GM18520 (cell line): ENCODE results near the gene SLC16A1.
"Not testable (repeated sequence)": the region's sequence is repeated elsewhere in the genome, so short reads cannot be mapped to it uniquely, and the experiment has no call there.

Experiments
- ATAC-seq: cut with Tn5 transposase; IDR thresholded peaks from one replicate; pipeline ENCODE4 v1.9.1; 2021; ENCODE audit not compliant: unreplicated experiment

Gene SLC16A1

DNA sequence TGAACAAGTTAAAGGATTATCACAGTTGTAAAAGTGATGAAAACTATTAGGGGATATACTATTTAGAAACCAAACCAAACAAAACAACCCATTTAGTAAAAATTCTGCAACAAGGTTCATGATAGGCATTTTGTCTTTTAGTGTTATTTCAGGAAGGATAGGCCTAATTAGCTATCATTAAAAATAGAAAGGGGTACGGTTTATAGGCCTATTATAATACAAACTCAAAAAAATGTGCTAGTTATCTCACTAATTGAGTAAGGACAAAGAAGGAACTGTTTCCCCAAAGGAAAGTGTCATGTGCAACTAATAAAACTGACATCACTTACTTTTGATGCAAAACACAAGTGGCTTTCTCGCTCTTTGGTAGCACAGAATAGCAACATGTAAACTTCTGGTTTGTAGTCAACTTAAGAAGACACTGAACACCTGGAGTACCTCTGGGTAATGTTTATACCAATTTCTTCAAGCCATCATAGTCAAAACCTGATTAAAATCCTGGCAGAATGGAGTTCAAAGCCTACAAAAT lies 28.5 kb downstream of the SLC16A1 start:
- no peak for ATAC-seq

- no peak for ATAC-seq
Measured at GRCh38 chr1:112926858-112927257, 29.1 kb downstream of the SLC16A1 start.

DNA sequence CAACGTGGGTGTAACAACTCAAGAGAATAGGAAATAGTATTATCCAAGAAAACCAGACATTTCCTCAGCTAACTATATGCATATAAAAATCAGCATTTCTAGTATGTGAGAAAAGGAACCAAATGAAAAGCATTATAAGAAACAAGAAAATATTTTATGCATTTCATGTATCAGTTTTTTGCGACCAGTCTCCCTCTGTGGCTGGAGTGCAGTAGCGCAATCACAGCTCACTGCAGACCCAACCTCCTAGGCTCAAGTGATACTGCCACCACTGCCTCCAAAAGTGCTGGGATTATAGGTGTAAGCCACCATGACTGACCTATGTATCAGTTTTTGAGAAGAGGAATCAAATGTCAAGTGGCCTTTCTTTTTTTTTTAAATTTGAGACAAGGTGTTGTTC lies 31.0 kb downstream of the SLC16A1 start:
- no peak for ATAC-seq

- ATAC-seq = no peak
Measured at GRCh38 chr1:112923959-112924349, 32.0 kb downstream of the SLC16A1 start.

GRCh38 chr1:112923234-112923958 lies 32.6 kb downstream of the SLC16A1 start:
- no peak for ATAC-seq

GRCh38 chr1:112911506-112912220 lies 44.3 kb downstream of the SLC16A1 start:
- no peak for ATAC-seq

- no peak for ATAC-seq
Measured at GRCh38 chr1:112909847-112910246, 46.1 kb downstream of the SLC16A1 start.

- ATAC-seq = no peak
Measured at GRCh38 chr1:112906150-112906698, 49.8 kb downstream of the SLC16A1 start.

GRCh38 chr1:112905395-112906149 lies 50.4 kb downstream of the SLC16A1 start:
- ATAC-seq = no peak

- no peak for ATAC-seq
Measured at GRCh38 chr1:112904831-112905261, 51.1 kb downstream of the SLC16A1 start.

GRCh38 chr1:112904071-112904830 lies 51.7 kb downstream of the SLC16A1 start:
- no peak for ATAC-seq

GRCh38 chr1:112902221-112902620 lies 53.8 kb downstream of the SLC16A1 start:
- ATAC-seq = no peak

- no peak for ATAC-seq
Measured at GRCh38 chr1:112901387-112901786, 54.6 kb downstream of the SLC16A1 start.

DNA sequence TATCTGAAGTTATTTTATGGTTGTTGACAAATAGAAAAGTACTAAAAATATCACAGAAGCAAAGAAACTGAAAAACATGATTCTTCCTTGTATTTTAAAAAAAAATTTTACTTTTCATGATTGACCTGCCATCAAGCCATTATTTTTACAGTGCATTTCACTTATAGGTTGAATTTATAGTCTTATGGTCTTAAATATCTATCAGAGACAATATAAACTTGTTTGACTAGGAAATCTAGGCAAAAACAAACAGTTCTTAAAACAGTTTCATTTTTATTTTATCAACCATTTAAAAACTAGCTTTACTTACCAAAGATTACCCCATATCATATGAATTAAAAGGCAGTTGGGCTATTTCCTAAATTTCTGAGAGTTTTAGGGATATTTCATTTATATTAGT lies 59.2 kb downstream of the SLC16A1 start:
- ATAC-seq = no peak

DNA sequence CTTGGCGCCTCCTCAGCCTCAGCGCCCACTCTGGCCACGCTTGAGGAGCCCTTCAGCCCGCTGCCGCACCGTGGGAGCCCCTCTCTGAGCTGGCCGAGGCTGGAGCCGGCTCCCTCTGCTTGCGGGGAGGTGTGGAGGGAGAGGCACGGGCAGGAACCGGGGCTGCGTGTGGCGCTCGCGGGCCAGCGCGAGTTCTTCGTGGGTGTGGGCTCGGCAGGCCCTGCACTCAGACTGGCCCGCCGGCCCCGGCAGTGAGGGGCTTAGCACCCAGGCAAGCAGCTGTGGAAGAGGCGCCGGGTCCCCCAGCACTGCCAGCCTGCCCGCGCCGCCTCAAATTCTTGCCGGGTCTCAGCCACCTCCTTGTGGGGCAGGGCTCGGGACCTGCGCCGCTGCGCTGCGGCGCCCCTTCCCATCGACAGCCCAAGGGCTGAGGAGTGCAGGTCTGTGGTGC lies 61.4 kb downstream of the SLC16A1 start:
- no peak for ATAC-seq

DNA sequence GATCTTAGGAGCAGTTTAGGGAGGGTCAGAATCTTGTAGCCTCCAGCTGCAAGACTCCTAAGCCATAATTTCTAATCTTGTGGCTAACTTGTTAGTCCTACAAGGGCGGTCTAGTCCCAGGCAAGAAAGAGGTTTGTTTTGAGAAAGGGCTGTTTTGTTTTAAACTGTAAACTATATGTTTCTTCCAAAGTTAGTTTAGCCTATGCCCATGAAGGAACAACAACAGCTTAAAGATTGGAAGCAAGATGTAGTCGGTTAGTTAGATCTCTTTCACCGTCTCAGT lies 62.0 kb downstream of the SLC16A1 start:
- ATAC-seq = no peak

DNA sequence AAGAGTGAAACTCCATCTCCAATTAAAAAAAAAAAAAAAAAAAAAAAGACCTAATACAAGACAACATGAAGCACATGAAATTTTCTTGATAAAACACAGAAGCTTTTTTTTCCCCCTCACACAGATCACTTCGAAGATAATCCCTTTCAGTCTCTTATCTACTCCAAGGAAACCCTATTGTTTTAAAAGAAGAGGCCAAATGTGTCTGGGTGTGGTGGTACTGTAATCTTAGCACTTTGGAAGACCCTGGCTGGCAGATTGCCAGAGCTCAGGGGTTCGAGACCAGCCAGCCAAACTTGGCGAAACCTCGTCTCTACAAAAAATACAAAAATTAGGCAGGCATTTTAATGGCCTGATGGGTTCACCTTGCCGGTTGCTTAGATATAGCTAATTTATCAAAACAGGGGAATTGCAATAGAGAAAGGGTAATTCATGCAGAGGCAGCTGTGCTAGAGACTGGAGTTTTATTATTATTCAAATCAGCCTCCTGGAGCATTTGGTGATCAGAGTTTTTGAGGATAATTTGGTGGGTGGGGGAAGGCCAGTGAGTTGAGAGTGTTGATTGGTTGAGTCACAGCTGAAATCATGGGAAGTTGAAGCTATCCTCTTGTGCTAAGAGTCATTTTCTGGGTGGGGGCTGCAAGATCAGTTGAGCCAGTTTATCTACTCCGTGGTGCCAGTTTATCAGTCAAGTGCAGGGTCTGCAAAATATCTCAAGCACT lies 62.5 kb downstream of the SLC16A1 start:
- no peak for ATAC-seq

- ATAC-seq = not testable (repeated sequence)
Measured at GRCh38 chr1:112889906-112890305, 66.1 kb downstream of the SLC16A1 start.

- no peak for ATAC-seq
Measured at GRCh38 chr1:112889052-112889768, 66.8 kb downstream of the SLC16A1 start.
